IMR-90 (cell line): ENCODE measurements around the gene PTHLH. TPM values are rescaled to one million over a fixed set of nuclear protein-coding genes. Genes with fewer than 3 reads are reported as not detected.

Experiments
- ATAC-seq: fragments of 200-7000 bp; cut with Tn5 transposase; 2 replicates; pipeline ENCODE4 v1.9.1; 2020; ENCODE audit warnings: low read depth, mild to moderate bottlenecking, moderate library complexity
- BruUV-seq: library from RNA; stranded (reverse); fragments of 400-500 nt; replicated peaks from 2 replicates; lab custom pipeline; 2021; lab: Mats Ljungman, UMichigan
- CTCF ChIA-PET: fragments of 300-600 bp; formaldehyde crosslinking; extraction: SDS; loops from one replicate; lab custom pipeline; 2021; ENCODE audit warnings: antibody characterized with exemption; lab: Yijun Ruan, JAX
- POLR2A ChIA-PET: fragments of 300-600 bp; sonication (Branson Sonifier 250); formaldehyde crosslinking; loops from one replicate; lab custom pipeline; 2022; ENCODE audit warnings: antibody characterized with exemption; ENCODE audit not compliant: unreplicated experiment; lab: Charles Lee
- DNase-seq: peaks from one replicate; pipeline ENCODE4 v3.0.0; 2013
- H2AFZ ChIP-seq: replicated peaks from 2 replicates; pipeline ENCODE3; 2013; ENCODE audit warnings: low read length, mild to moderate bottlenecking; ENCODE audit not compliant: poor library complexity
- H2AK5ac ChIP-seq: 2 replicates; pipeline ENCODE4 v1.6.1; 2013; ENCODE audit warnings: low read depth, low read length, inconsistent platforms
- H2AK9ac ChIP-seq: replicated peaks from 2 replicates; pipeline ENCODE3; 2013; ENCODE audit warnings: mild to moderate bottlenecking, low read depth, low read length, moderate library complexity; ENCODE audit not compliant: poor library complexity
- H2BK120ac ChIP-seq: 2 replicates; pipeline ENCODE4 v1.6.1; 2013; ENCODE audit warnings: low read depth, low read length, inconsistent platforms
- H2BK15ac ChIP-seq: 3 replicates; pipeline ENCODE4 v1.6.1; 2013; ENCODE audit warnings: low read depth, low read length, inconsistent platforms
- H2BK20ac ChIP-seq: 2 replicates; pipeline ENCODE4 v1.6.1; 2013; ENCODE audit warnings: low read depth, mild to moderate bottlenecking, inconsistent platforms, low read length, moderate library complexity
- H2BK5ac ChIP-seq: 2 replicates; pipeline ENCODE4 v1.6.1; 2013; ENCODE audit warnings: mild to moderate bottlenecking, low read depth, low read length, inconsistent platforms; ENCODE audit not compliant: poor library complexity, severe bottlenecking
- H3K14ac ChIP-seq: replicated peaks from 2 replicates; pipeline ENCODE4 v1.6.1; 2013; ENCODE audit warnings: low read depth, low read length, inconsistent platforms
- H3K18ac ChIP-seq: 2 replicates; pipeline ENCODE4 v1.6.1; 2013; ENCODE audit warnings: low read depth, low read length, control low read depth
- H3K23ac ChIP-seq: 2 replicates; pipeline ENCODE4 v1.6.1; 2013; ENCODE audit warnings: low read depth, low read length, inconsistent platforms
- H3K27ac ChIP-seq: 2 replicates; pipeline ENCODE4 v1.5.1; 2013; ENCODE audit warnings: mild to moderate bottlenecking, control low read depth, low read length; ENCODE audit not compliant: insufficient read depth
- H3K27me3 ChIP-seq: 2 replicates; pipeline ENCODE4 v1.6.1; 2013; ENCODE audit warnings: low read length; ENCODE audit not compliant: control insufficient read depth, insufficient read depth
- H3K36me3 ChIP-seq: 2 replicates; pipeline ENCODE4 v1.6.1; 2013; ENCODE audit warnings: low read length, mixed read lengths; ENCODE audit not compliant: control insufficient read depth, insufficient read depth
- H3K4ac ChIP-seq: 2 replicates; pipeline ENCODE4 v1.6.1; 2013; ENCODE audit warnings: low read depth, low read length, inconsistent platforms
- H3K4me1 ChIP-seq: 2 replicates; pipeline ENCODE4 v1.6.1; 2013; ENCODE audit warnings: low read length, mixed read lengths; ENCODE audit not compliant: control insufficient read depth, insufficient read depth
- H3K4me2 ChIP-seq: 2 replicates; pipeline ENCODE4 v1.6.1; 2013; ENCODE audit warnings: low read depth, mild to moderate bottlenecking, control low read depth, low read length, moderate library complexity
- H3K4me3 ChIP-seq: 2 replicates; pipeline ENCODE4 v1.5.1; 2013; ENCODE audit warnings: low read depth, mild to moderate bottlenecking, control low read depth, low read length, moderate library complexity; ENCODE audit not compliant: insufficient read depth
- H3K56ac ChIP-seq: 2 replicates; pipeline ENCODE4 v1.6.1; 2013; ENCODE audit warnings: low read length, inconsistent platforms; ENCODE audit not compliant: insufficient read depth; ENCODE audit errors: extremely low read depth
- H3K79me1 ChIP-seq, 2 experiments: 2 replicates each; pipeline ENCODE4 v1.6.1; 2013; ENCODE audit warnings: low read length in 2 of 2, inconsistent platforms in 1 of 2, low read depth in 1 of 2
- H3K9ac ChIP-seq: 2 replicates; pipeline ENCODE4 v1.6.1; 2013; ENCODE audit warnings: low read depth, low read length, control low read depth
- H3K9me1 ChIP-seq: 2 replicates; pipeline ENCODE4 v1.6.1; 2013; ENCODE audit warnings: low read length, inconsistent platforms; ENCODE audit not compliant: insufficient read depth
- H3K9me3 ChIP-seq: 2 replicates; pipeline ENCODE4 v1.6.1; 2013; ENCODE audit warnings: low read length; ENCODE audit not compliant: control insufficient read depth, insufficient read depth
- H4K20me1 ChIP-seq: 2 replicates; pipeline ENCODE4 v1.6.1; 2013; ENCODE audit warnings: low read length, inconsistent platforms; ENCODE audit not compliant: insufficient read depth
- H4K5ac ChIP-seq: 2 replicates; pipeline ENCODE4 v1.6.1; 2013; ENCODE audit warnings: mild to moderate bottlenecking, low read depth, low read length, control low read depth
- H4K8ac ChIP-seq, 2 experiments: 2 replicates each; pipeline ENCODE4 v1.6.1; 2013; ENCODE audit warnings: low read depth in 2 of 2, low read length in 2 of 2, control low read depth in 1 of 2, inconsistent platforms in 1 of 2
- H4K91ac ChIP-seq: 2 replicates; pipeline ENCODE4 v1.6.1; 2013; ENCODE audit warnings: low read depth, low read length, inconsistent platforms; ENCODE audit not compliant: insufficient read depth
- BHLHE40 ChIP-seq: fragments of 150-350 bp; IDR thresholded peaks from 2 replicates; pipeline ENCODE4 v1.6.1; 2016; ENCODE audit warnings: mild to moderate bottlenecking, low read depth, low read length
- CEBPB ChIP-seq: IDR thresholded peaks from 2 replicates; pipeline ENCODE4 v1.6.1; 2012; ENCODE audit warnings: low read depth, low read length, improper control_type of control experiment
- FOS ChIP-seq: fragments of 150-350 bp; IDR thresholded peaks from 2 replicates; pipeline ENCODE4 v1.6.1; 2016; ENCODE audit warnings: low read depth, low read length
- MAFK ChIP-seq: IDR thresholded peaks from 2 replicates; pipeline ENCODE4 v1.6.1; 2012; ENCODE audit warnings: low read depth, low read length, improper control_type of control experiment
- RAD21 ChIP-seq: IDR thresholded peaks from 2 replicates; pipeline ENCODE4 v1.6.1; 2012; ENCODE audit warnings: low read length, improper control_type of control experiment
- RFX5 ChIP-seq: IDR thresholded peaks from 2 replicates; pipeline ENCODE4 v1.8.0; 2012; ENCODE audit warnings: low read depth, mild to moderate bottlenecking, low read length, moderate library complexity
- SMC3 ChIP-seq: fragments of 150-350 bp; IDR thresholded peaks from 2 replicates; pipeline ENCODE4 v1.6.1; 2016; ENCODE audit warnings: low read depth, mild to moderate bottlenecking, antibody characterized with exemption, low read length, moderate library complexity
- WGBS, 2 experiments: methylation state at CpG; one replicate each; pipeline versions ENCODE4 v1.1.5 to v1.1.7; 2013; ENCODE audit warnings: missing lambda C conversion rate in 2 of 2; ENCODE audit not compliant: insufficient read length in 1 of 2; ENCODE audit errors: extremely low coverage in 2 of 2; 5-methylcytosine and 5-hydroxymethylcytosine counted together
- dilution Hi-C: fragments of 300-500 bp; cut with HindIII; formaldehyde crosslinking; loops from one replicate; pipeline ENCODE4 v1.14.3; 2018; ENCODE audit warnings: low sequenced_read_pairs; ENCODE audit not compliant: unreplicated experiment
- in situ Hi-C: fragments of 300-500 bp; cut with MboI; formaldehyde crosslinking; loops from 3 replicates; pipeline ENCODE4 v1.14.3; 2019; ENCODE audit warnings: low sequenced_read_pairs, inconsistent platforms, mixed read lengths
- intact Hi-C: fragments of 100-400 bp; cut with micrococcal nuclease; formaldehyde crosslinking; loops from 2 replicates; pipeline ENCODE4 v1.10.0; 2022
- polyA plus RNA-seq, 3 experiments: library from polyadenylated mRNA; depleted of rRNA; stranded (reverse); fragments of >200 nt; gene quantifications; 2 replicates each; pipeline ENCODE4 v1.2.3, GENCODE V29; 2012; ENCODE audit warnings: low replicate concordance in 1 of 3
- total RNA-seq: library from RNA; depleted of rRNA; stranded (reverse); fragments of >200 nt; gene quantifications from 2 replicates; pipeline ENCODE4 v1.2.3, GENCODE V29; 2012
- TF ChIP-seq, protein P1 (sequence below): fragments of 150-350 bp; IDR thresholded peaks from 2 replicates; pipeline ENCODE4 v1.6.1; 2017; ENCODE audit warnings: mild to moderate bottlenecking, antibody characterized with exemption, low read length, low read depth

The PTHLH gene
- total and polyA plus RNA-seq, 2 of the 4 experiments (the other 2 are of a cell fraction): 0.36 to 1.3 TPM

DNA sequence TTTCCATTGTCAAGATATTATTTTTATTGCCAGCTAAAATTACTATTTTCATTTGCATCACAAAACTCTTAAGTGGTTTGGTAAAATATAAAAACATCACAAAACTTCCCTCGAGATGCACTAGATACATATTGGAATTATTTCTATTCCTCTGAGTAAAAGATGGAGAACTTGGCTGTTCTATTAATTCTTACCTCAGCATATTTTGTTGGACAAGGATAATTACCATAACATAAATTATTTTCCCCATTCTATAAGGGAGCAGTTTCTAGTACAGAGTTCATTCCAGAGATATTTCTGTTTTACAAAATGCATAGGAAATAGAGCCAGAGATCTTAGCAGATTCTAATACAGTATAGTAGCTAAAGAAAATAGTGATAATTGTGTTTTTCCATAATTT is 42.6 kb upstream of the PTHLH start:
- Histone ChIP-seq H2AFZ (no peak overlapping the region), H3K4me3 (no peak overlapping the region), H2BK15ac (no peak overlapping the region), H3K14ac (no peak overlapping the region), H2BK20ac (no peak overlapping the region), H2AK9ac (no peak overlapping the region), H4K8ac (no peak overlapping the region), H3K4ac (no peak overlapping the region), H2BK120ac (no peak overlapping the region), H3K4me1 (no peaks in the 10 kb centered on the region), H3K9me3 (no peaks in the 10 kb centered on the region), H3K4me2 (no peak overlapping the region), H2AK5ac (no peak overlapping the region), H4K91ac (no peak overlapping the region), H2BK5ac (no peak overlapping the region), H3K36me3 (no peaks in the 10 kb centered on the region), H3K56ac (no peak overlapping the region), H3K27ac (no peak overlapping the region), H3K9me1 (no peaks in the 10 kb centered on the region), H3K9ac (no peak overlapping the region), H3K23ac (no peak overlapping the region), H3K27me3 (no peaks in the 10 kb centered on the region), H3K79me1 (no peaks in the 10 kb centered on the region), H4K20me1 (no peaks in the 10 kb centered on the region), H3K18ac (no peak overlapping the region), H4K5ac (no peak overlapping the region)
- dilution Hi-C loops (no loop called here), intact Hi-C loops (loop anchor here (5.0 kb wide), 1 partner anchor 33 kb away; no protein-coding TSS in a partner anchor), in situ Hi-C loops (no loop called here)
- no CpG with 5 or more reads among the region's 1 CpG for WGBS, 2 experiments
- ATAC-seq (no peak), DNase-seq (no peak)
- TF ChIP-seq MAFK: peak; percentile 30; the same call in 1 of the 2 replicates
- no peak for TF ChIP-seq RFX5
- no peak for TF ChIP-seq FOS
- TF ChIP-seq RAD21: no peak
- TF ChIP-seq BHLHE40: no peak
- no peak for TF ChIP-seq SMC3
- TF ChIP-seq CEBPB: no peak
- TF ChIP-seq, protein P1, sequence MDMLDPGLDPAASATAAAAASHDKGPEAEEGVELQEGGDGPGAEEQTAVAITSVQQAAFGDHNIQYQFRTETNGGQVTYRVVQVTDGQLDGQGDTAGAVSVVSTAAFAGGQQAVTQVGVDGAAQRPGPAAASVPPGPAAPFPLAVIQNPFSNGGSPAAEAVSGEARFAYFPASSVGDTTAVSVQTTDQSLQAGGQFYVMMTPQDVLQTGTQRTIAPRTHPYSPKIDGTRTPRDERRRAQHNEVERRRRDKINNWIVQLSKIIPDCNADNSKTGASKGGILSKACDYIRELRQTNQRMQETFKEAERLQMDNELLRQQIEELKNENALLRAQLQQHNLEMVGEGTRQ: no peak
- BruUV-seq: no TSS peak
- ChIA-PET CTCF (interaction anchor here (0.6 kb wide), 1 partner anchor 181 kb away, joined by 3 read pairs; no protein-coding TSS in a partner anchor), POLR2A (no interaction called here)
